CD4-positive, alpha-beta T cell treated with Interferon gamma for 1 hour (primary cell): ENCODE measurements around the gene DLGAP5.

Experiments used
- DNase-seq: peaks from one replicate; pipeline ENCODE4 v3.0.0-alpha.2; 2020

Gene DLGAP5

GRCh38 chr14:55188686-55189295 is 2.6 kb downstream of the DLGAP5 start:
- DNase-seq, result no peak

- DNase-seq, result no peak
Observed at GRCh38 chr14:55180434-55180833, 11.0 kb downstream of the DLGAP5 start.

GRCh38 chr14:55180006-55180405 is 11.4 kb downstream of the DLGAP5 start:
- no peak for DNase-seq

GRCh38 chr14:55170526-55170925 is 20.9 kb downstream of the DLGAP5 start:
- no peak for DNase-seq

- DNase-seq, result no peak
Observed at GRCh38 chr14:55160989-55161388, 30.4 kb downstream of the DLGAP5 start.

GRCh38 chr14:55158412-55158811 is 33.0 kb downstream of the DLGAP5 start:
- no peak for DNase-seq

- no peak for DNase-seq
Observed at GRCh38 chr14:55157080-55157479, 34.3 kb downstream of the DLGAP5 start.

GRCh38 chr14:55153951-55154350 is 37.4 kb downstream of the DLGAP5 start:
- no peak for DNase-seq

- no peak for DNase-seq
Observed at GRCh38 chr14:55152052-55152753, 39.2 kb downstream of the DLGAP5 start.

- no peak for DNase-seq
Observed at GRCh38 chr14:55151601-55152000, 39.8 kb downstream of the DLGAP5 start.

- no peak for DNase-seq
Observed at GRCh38 chr14:55146425-55146824, 45.0 kb downstream of the DLGAP5 start.

GRCh38 chr14:55142466-55142865 is 48.9 kb downstream of the DLGAP5 start:
- no peak for DNase-seq

- DNase-seq, result no peak
Observed at GRCh38 chr14:55141825-55142224, 49.6 kb downstream of the DLGAP5 start.

GRCh38 chr14:55139696-55140509 is 51.5 kb downstream of the DLGAP5 start:
- DNase-seq, result no peak

GRCh38 chr14:55139141-55139540 is 52.2 kb downstream of the DLGAP5 start:
- no peak for DNase-seq

GRCh38 chr14:55138091-55138490 is 53.3 kb downstream of the DLGAP5 start:
- no peak for DNase-seq

- no peak for DNase-seq
Observed at GRCh38 chr14:55136885-55137786, 54.2 kb downstream of the DLGAP5 start.

GRCh38 chr14:55136241-55136640 is 55.1 kb downstream of the DLGAP5 start:
- no peak for DNase-seq

- DNase-seq, result no peak
Observed at GRCh38 chr14:55133416-55133815, 58.0 kb downstream of the DLGAP5 start.

GRCh38 chr14:55131370-55132137 is 59.8 kb downstream of the DLGAP5 start:
- DNase-seq, result no peak

- no peak for DNase-seq
Observed at GRCh38 chr14:55130196-55130550, 61.2 kb downstream of the DLGAP5 start.
